SK-N-MC (cell line): ENCODE data around the gene CCR6.

Experiments
- EZH2 ChIP-seq: fragments of 200-600 bp; sonication (generic); IDR thresholded peaks from one replicate; pipeline ENCODE4 v1.6.1; 2017; ENCODE audit warnings: antibody characterized with exemption
- POLR2AphosphoS5 ChIP-seq: IDR thresholded peaks from 2 replicates; pipeline ENCODE4 v1.6.1; 2012; ENCODE audit warnings: mild to moderate bottlenecking, low read depth, low read length, borderline replicate concordance

DNA sequence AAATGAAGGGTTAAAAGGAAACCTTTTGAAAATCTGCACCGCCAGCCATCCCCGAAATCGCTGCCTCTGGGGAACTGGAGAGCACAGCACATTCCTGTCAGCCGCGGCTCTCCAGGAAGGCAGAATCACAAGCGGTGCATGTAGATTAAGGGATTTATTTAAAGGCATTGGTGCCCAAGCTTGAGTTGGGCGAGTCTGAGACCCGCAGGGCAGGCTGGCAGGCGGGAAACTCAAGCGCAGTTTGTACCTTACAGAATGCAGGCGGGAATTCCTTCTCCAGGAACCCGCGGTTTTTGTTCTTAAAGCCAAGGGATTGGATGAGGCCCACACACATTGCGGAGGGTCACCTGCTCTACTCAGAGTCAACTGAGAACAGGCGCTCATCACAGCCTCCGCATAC is 24.1 kb downstream of the CCR6 start:
- TF ChIP-seq POLR2AphosphoS5: no peak
- TF ChIP-seq EZH2: no peak
